HG03175 (cell line): ENCODE data around the gene PIK3R5.

ENCODE experiments used
- ATAC-seq: cut with Tn5 transposase; IDR thresholded peaks from one replicate; pipeline ENCODE4 v1.9.1; 2021; ENCODE audit warnings: mild to moderate bottlenecking, moderate library complexity; ENCODE audit not compliant: unreplicated experiment

PIK3R5 gene

DNA sequence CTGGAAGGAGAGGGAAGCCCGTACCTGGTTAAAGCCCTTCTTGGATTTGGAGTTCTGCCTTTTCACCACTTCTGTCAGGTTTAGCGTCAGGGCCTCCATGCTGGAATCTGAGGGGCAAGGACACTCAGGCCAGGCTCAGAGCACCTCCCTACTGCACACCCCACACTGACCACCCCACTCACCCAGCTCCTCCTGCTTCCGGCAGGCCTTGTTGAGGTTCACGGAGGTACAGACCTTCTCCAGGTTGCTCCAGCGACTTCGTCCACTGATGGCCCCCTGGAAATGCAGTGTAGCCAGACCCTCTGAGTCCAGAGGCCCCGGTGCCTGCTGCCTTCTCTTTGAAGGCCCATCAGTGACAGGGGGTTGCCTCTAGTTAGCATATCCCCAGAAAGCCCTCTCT is 83.9 kb downstream of the PIK3R5 start:
- ATAC-seq: no peak

DNA sequence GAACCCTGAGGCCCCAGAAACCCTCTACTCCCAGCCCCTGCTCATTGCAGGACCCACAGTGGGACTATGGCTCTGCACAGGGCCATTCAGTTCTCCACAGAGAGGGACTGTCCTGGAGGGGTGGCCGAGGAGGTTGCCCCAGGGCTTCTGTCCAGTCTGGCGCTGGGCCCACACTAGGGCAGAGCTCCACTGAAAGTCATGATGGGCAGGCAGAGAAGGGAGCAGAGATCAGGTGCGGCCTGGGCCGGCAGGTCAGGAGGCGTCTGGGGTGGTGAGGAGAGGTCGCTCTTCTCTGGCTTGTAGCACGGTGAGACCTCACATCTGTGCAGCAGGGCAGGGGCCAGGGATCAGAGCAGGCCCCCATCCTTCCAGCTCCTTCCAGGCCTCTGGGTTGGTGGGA is 85.0 kb downstream of the PIK3R5 start:
- no peak for ATAC-seq

DNA sequence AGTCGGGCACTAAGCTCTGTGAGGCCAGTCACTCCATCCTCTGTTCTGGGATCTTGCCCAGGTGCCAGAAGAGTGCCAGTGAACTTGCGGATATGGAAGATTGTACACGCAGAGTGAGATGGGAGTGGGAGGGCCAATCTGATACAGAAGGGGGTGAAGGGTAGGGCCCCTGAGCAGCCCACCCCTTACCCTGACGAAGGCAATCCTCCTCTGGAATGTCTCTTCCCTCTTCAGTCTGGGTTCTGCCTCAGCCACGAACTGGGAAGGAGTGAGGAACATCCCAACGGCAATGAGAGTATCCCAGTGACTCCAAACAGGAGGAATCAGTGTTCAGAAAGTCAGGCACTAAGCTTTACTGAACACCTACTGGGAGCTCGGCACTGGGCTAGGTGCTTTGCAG is 86.1 kb downstream of the PIK3R5 start:
- no peak for ATAC-seq

DNA sequence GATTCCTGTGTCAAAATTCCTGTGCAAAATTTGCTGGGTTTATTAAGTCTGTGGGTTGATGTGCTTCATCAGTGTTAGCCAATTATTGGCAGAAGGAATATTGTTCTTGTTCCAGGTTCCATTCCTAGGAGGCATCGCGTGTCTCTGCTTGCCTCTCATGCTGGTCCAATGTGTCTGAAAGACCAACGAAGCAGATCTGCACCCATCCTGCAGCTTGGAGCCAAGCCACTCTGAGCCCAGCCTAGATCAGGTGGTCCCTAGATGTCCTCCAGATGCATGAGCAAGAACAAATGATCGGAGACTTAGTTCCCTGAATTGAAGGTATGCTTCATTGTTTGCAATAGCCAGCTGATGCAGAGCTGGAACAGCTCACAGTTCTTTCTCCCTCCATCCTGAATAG is 87.5 kb downstream of the PIK3R5 start:
- no peak for ATAC-seq

DNA sequence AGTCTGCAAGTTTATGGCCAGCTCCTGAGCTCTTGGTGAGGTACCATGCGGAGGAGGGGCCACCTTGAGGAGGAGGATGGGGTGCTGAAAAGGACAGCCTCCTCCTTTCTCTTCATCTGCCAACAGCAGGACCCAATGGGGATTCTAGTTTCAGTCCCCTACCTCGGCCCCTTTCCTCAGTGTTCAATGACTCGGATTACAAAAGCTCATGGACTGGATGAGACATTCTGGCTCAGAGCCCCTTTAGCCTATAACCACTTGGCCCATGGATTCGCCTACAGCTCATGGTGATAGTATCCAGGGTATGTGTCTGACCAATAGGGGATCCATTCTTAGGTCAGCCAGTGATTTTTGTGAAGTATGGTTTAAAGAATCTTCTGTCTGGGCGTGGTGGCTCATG is 89.5 kb downstream of the PIK3R5 start:
- no peak for ATAC-seq

DNA sequence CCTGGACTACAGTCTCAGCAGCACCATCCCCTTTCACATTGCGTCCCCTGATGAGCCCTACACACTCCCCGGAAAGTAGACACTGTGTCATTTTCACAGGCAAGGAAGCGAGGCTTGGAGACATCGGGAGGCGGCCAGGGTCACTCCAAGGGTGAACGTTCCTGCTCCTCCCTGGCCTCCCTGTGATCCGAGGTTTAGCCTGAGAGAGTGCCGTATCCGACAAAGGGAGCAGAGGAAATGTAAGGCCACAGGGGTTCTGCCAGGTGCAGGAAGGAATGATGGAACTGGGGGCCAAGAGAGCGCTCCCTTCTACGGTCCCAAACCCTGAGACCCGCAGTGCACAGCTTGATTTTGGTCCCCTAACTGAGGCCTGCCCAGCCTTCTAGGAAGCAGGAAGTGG is 90.1 kb downstream of the PIK3R5 start:
- ATAC-seq: no peak

DNA sequence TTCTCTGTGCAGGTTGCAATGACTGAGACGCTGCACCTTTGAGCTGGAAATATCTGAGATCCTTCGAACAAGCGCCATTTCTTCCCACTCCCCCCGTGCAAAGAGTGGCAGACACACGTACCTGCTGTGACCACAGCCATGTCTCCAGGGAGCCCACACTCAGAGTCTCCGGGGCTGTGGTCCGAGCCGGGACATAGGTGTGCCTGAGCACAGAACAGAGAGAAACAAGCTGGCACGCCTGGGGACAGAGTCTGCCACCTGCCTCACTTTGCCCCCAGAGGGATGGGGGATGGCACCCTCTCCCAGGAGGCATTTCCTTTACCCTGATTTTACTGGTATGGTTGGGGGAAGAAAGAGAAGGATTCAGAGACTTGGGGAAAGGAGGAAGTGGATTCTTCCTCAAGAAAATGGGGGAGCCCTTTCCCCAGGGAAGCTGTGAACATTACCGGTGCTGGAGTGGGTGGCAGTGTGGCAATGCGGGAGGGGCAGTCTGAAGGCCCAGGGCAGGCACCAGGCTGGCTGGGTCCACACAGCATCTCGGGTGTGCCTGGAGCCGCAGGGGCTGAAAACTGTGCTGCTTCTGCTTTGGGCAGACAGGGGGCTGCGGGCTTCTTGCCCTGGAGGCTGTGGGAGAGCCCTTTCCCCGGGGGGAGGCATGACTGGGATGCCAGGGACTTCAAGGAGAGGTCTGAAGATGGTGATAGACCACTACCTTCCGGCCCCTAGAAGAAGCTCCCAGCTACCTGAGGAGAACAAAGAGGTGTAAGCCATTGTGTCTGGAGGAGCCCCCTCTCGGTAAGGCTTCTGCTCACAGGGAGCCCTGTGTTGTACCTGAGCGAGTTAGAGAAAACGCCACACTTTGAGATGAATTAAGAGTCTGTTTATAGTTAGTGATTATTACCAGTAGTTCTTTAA is 91.4 kb downstream of the PIK3R5 start:
- ATAC-seq: no peak

DNA sequence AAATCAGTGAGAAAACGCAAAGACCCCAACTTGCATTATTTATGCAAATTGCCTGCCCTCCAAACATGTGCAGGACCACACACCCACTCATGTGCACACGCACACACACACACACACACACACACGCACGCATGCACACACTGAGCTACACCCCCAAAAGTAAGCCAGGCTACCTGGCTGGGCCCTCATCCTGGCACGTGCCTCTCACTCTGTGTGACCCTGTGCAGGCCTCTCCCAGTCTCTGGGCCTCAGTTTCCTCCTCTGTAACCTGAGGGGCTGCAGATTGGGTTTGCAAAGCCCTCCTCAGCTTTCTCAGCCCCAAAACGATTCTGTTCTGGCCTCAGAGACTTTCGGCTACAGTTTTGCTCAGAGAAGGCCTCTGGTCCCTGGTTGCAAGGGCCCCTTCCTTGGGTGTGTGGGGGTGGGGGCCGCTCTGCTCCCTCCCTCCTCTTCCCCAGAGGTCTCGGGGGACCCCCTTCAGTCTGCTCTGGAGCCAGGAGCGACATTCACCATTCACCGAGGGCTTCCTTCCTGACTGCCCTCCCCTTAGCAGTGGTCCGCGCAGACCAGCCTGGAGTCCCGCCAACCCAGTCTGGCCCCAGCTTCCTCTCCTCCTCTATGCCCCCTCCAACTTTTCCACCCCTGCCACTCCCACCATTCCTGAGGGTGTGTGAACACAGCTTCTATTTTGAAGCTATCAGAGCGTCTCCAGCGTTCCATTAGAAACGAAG is 92.6 kb downstream of the PIK3R5 start:
- ATAC-seq: no peak

DNA sequence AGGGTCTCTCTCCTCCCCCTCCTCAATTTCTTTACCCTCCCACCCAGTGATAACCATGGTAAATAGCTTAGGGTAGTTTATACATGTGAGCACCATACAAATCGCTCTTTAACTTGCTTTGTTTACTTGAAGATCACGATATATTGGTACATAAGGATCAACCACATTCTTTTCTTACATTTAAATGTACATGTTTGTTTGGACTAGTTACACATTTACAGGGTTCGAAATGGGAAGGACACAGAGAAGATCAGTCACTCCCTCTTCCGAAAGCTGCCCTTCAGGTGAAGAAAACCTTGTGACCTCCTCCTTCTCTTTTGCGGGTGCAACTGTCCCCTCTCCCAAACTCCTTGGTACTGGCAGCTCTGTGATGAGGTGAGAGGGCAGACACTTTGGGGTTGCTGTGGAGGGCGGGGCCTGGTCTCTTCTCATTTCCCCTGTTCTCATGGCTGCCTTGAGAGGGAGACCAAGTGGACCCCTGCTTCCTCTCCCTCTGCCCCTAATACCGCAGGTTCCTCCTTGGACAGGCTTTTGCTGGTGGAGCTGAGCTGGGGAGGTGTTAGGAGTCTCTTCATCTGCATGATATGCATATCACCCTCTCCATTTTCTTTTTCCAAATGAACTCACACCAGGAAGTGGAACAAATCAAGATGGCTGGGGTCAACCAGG is 93.3 kb downstream of the PIK3R5 start:
- ATAC-seq: no peak

DNA sequence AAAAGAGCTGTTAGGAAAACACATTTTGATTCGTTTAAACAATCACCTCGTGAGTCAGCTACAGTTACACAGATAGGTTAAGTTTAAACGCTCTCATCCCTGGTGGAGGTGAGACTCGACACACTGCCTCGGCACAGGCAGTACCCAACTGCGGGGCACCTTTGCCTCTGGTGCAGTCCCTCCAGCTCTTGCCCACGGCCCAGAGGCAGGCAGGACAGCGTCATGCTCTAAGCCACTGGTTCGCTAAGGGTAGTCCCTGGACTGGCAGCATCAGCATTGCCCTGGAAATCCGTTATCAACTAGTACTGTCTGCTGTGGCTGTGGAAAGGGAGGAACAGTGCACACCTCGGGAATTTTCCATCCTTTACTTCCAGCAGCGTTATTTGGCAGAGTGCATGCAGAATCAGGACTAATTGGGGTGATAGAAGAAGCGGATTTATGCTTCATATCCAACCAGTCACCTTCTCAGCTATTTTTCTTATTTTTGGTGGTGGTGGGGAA is 94.4 kb downstream of the PIK3R5 start:
- no peak for ATAC-seq

DNA sequence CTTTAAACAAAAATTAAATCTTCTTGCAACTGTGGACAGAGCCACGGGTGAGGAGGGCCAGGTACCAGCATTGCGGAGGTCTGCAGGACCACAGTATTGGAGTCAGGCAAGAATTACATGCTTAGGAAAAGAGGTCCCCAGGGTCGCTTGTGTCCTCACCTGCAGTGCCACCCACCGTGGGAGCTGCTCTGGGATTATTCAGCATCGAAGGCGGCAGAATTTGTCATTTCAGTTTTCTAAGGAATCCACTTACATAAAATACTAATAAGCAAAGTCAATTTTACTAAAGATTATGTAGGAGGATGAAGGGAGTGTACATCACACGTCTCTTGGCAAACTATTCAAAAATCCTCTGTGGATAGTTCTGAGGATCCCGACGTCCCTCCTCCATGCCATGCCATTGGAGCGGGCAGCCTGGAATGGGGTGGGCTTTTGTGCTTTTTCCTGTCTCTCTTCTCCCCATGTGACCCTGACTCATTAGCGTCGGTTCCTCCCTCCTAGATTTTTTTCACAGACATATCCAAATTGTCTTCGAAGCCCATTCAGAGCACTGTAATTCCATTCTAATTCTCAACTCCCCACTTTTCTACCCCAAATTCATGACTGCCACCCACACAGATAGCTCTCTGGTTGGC is 95.0 kb downstream of the PIK3R5 start:
- ATAC-seq: no peak

DNA sequence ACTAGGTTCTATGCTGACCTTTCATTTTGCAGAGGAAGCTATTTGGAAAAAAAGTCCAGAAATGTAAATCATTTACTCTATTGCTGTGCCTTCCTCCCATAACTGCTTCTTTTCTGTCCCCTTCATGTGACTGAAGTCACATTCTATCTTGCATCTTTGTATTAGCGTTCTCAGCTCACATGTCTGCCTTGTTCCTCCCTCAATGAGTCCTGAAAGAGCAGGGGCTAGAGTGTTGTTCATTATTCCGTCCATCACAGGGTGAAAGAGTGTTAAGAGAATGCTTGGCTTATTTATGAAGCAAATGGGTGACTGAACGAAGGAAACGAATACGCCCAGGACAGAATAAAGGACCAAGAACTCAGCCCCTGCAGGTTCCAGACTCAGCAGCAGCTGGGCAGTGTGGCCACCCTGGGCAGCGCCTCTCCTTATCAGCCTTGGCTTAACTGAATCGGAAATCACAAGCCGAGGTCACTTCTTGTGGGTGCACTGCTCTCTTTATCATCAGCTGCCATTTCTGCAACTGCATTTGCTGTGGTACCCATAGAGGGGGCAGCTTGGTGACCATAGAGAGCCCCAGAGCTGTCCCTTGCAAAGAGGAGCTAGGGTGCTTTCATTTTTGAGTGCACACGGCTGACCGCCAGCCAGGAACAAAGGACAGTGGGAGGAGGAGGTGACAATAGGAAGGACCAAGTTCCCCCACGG is 96.2 kb downstream of the PIK3R5 start:
- ATAC-seq: no peak

DNA sequence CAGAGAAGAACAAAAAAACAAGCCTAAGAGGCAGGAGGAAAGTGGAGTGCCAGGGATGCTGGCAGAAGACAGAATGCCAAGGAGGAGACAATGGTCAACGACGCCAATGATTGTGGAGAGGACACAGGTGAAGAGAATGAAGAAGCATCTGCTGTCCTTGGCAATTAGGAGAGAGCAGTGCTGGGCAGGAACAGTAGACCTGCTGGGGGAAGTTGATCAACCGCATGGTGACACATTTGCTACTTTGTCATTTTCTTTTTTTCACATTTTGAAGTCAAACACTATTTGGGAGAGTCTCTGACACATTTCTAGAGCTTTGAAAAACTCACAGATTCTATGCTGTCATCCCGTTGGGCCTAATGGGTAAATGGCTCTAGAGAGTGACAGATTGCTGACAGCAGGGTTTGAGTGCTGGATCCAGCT is 97.0 kb downstream of the PIK3R5 start:
- ATAC-seq: peak; percentile 48

DNA sequence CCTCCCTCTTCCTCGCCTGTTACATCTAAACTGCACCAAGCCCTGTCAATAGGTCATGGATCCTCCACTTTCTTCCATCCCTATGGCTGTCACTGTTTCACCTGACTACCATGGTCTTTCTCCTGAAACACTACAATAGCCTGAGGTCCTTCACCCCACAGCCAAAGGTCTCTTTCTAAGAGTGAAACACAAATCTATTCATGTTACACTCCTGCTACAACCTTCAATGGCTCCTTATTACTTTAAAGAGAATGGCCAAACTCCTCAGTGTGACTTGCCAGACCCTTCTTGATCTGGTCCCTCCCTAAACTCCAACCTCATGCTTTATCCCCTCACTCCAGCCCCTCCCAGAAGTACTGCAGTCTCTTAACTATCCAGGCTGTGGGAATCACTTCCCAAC is 97.4 kb downstream of the PIK3R5 start:
- no peak for ATAC-seq

DNA sequence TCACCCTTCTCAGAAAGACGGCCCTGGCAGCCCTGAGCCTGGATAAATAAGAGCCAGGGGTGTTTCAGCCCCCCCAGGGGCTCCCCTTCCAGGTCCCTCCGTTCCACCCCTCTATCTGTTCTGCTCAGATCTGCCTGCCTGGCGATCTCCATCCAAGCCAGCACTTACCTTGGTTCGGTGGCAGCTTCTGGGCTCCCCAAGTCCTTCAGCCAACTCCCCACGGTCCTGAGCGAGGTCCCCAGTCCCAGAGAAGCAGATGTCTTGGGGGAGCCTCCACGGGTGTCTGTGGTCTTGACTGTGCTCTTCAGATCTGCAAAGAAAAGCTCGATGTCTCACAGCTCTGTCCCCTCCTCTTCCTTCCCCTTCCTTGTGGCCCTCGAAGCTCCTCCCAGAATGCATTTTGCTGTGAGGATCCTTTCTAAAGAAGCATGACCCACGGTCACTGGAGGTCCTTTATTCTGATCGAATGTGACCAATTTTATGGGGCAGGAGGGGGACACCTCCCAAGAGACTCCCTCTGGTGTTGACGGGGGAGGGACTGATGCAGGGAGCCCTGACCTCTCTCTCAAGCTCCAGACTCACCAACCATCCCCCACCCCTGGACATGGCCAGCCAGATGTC is 98.0 kb downstream of the PIK3R5 start, which contains the start of gene PIK3R6:
PIK3R6 (minus strand) TSS at position 314 of the 621 bp plus-strand sequence. CDS start 17,880 bp downstream, outside the sequence.
- no peak for ATAC-seq

DNA sequence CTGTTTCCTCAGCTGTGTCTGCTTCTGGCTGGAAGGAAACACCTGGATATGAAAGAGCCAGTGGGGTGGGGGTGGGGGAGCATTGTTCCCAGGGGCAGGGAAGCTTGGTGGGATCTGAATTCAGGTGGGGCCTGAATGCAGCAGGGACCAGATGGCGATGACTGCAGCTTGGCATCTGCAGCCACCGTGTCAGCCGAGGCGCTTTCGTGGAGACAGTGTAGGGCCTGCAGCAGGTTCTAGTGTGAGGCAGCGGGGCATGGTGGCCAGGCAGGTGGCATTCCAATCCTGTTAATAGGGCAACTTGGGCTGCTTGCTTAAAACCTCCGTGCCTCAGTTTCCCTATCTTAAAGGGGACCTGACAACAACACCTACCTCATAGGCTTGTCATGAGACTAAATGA is 99.7 kb downstream of the PIK3R5 start:
- no peak for ATAC-seq

DNA sequence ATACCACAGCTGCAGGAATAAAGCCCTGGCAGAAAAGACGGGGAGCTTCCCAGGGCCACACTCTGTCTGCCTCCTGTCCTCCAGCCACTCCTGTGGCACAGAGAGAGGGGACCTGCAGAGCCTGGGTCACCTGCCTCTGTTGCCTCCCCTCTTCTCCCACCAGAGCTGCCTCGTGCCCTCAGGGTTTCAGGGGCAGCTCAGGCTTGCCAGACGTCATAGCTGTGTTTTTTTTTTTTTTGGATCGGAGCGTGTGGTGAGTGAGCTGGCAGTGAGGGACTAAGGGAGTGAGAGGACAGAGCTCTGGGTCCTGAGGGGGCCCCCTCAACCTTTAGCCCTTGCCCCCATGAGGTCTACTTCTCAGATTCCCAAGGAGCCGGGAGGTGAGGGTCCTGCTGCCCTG is 100.1 kb downstream of the PIK3R5 start:
- ATAC-seq: no peak

DNA sequence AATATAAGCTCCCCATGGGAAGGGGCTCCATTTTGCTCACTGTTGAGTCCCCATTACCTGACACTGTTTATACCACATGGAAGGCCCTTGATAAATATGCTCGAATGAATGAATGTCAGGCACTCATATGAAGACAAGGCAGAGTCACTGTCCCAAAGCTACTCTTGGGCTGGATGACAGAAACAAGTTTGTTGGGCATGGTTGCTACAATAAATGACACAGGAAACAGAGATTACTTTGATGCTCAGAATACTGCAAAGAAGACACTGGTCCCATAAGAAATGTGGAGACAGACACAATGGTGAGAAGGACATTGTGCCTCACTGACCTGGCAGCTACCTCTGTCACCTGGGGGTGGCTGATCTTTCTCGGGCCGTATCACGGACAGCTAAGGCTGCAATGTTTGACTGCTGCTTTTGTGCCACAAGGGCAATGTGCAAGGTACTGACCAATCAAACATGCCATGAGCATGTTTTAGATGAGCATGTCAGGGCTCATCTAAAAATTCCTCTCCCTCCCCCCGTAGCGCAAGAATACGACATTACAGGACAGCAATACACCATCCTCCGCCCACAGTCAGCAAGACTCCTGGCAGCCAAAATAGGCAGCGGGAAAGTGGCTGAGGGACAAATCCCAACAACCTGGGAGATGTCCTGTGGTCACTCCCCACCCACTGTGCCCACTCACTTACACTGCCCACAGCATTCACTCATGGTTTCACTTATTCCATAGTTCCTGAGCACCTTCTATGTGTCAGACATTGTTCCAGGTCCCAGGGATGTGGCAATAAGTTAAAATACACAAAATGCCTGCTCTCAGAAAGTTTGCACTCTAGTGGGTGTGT is 103.1 kb downstream of the PIK3R5 start:
- no peak for ATAC-seq
